GM04504 (cell line): ENCODE data around the gene RHOV.
"Not testable (repeated sequence)": the region's sequence is repeated elsewhere in the genome, so short reads cannot be mapped to it uniquely, and the experiment has no call there.

ENCODE experiments used
- DNase-seq: peaks from one replicate; pipeline ENCODE4 v3.0.0-alpha.2; 2012; ENCODE audit warnings: low read depth

The RHOV gene

GRCh38 chr15:40872791-40873693, 992 bp downstream of the RHOV start:
- DNase-seq: no peak

GRCh38 chr15:40871749-40872617, 2.1 kb downstream of the RHOV start:
- DNase-seq: no peak

- DNase-seq: no peak
Measured at GRCh38 chr15:40870716-40871115, 3.3 kb downstream of the RHOV start.

- no peak for DNase-seq
Measured at GRCh38 chr15:40869686-40870085, 4.3 kb downstream of the RHOV start.

- no peak for DNase-seq
Measured at GRCh38 chr15:40867199-40867598, 6.8 kb downstream of the RHOV start.

GRCh38 chr15:40863660-40864270, 10.3 kb downstream of the RHOV start:
- no peak for DNase-seq

- not testable (repeated sequence) for DNase-seq
Measured at GRCh38 chr15:40861147-40861546, 12.9 kb downstream of the RHOV start.

GRCh38 chr15:40859206-40859851, 14.7 kb downstream of the RHOV start:
- peak; percentile 38 for DNase-seq

- no peak for DNase-seq
Measured at GRCh38 chr15:40858706-40859105, 15.3 kb downstream of the RHOV start.

- DNase-seq: peak; percentile 30
Measured at GRCh38 chr15:40857601-40858341, 16.3 kb downstream of the RHOV start.

GRCh38 chr15:40856746-40857145, 17.3 kb downstream of the RHOV start:
- no peak for DNase-seq

- DNase-seq: no peak
Measured at GRCh38 chr15:40855706-40856234, 18.3 kb downstream of the RHOV start.

- DNase-seq: no peak
Measured at GRCh38 chr15:40854161-40854560, 19.9 kb downstream of the RHOV start.

- DNase-seq: no peak
Measured at GRCh38 chr15:40853241-40853890, 20.7 kb downstream of the RHOV start.

GRCh38 chr15:40852529-40852928, 21.5 kb downstream of the RHOV start:
- DNase-seq: no peak

GRCh38 chr15:40850576-40851112, 23.4 kb downstream of the RHOV start:
- DNase-seq: no peak

- DNase-seq: no peak
Measured at GRCh38 chr15:40847223-40847961, 26.6 kb downstream of the RHOV start.

GRCh38 chr15:40846841-40847222, 27.2 kb downstream of the RHOV start:
- DNase-seq: no peak

GRCh38 chr15:40845511-40846284, 28.3 kb downstream of the RHOV start:
- no peak for DNase-seq
